ENCODE measurements around the gene KLHL34.

GRCh38 chrX:21606002-21606401, 52.1 kb downstream of the KLHL34 start:
- no peak for TF ChIP-seq CTCF (IDR thresholded peaks at IDR 0.05)
- no peak for TF ChIP-seq POLR2A (IDR thresholded peaks at IDR 0.05)

Data from esophagus squamous epithelium (tissue), 4 donors.